ENCODE measurements around the gene FXN.
A peak's percentile ranks its signal among the peaks of the same experiment; 100 is the strongest.

GRCh38 chr9:69130456-69131441, 95.2 kb downstream of the FXN start:
- TF ChIP-seq BACH2 (CRISPR knock-in tag; IDR thresholded peaks at IDR 0.05; ENCODE audit: borderline replicate concordance): no peak
- TF ChIP-seq PATZ1 (CRISPR knock-in tag; IDR thresholded peaks at IDR 0.05; ENCODE audit: borderline replicate concordance): no peak
- no peak for TF ChIP-seq TOX (CRISPR knock-in tag; IDR thresholded peaks at IDR 0.05; ENCODE audit: borderline replicate concordance)
- no peak for TF ChIP-seq OSR1 (CRISPR knock-in tag; IDR thresholded peaks at IDR 0.05)
- peak; percentile 40; the same call in 1 of the 2 replicates for TF ChIP-seq ISL1 (CRISPR knock-in tag; IDR thresholded peaks at IDR 0.05)
- no peak for TF ChIP-seq ZFP30 (CRISPR knock-in tag; IDR thresholded peaks at IDR 0.05)
- no peak for TF ChIP-seq ZNF8 (CRISPR knock-in tag; IDR thresholded peaks at IDR 0.05)
- TF ChIP-seq CSDC2 (CRISPR knock-in tag; IDR thresholded peaks at IDR 0.05): no peak
- TF ChIP-seq, protein P1, sequence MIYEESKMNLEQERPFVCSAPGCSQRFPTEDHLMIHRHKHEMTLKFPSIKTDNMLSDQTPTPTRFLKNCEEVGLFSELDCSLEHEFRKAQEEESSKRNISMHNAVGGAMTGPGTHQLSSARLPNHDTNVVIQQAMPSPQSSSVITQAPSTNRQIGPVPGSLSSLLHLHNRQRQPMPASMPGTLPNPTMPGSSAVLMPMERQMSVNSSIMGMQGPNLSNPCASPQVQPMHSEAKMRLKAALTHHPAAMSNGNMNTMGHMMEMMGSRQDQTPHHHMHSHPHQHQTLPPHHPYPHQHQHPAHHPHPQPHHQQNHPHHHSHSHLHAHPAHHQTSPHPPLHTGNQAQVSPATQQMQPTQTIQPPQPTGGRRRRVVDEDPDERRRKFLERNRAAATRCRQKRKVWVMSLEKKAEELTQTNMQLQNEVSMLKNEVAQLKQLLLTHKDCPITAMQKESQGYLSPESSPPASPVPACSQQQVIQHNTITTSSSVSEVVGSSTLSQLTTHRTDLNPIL (CRISPR knock-in tag; IDR thresholded peaks at IDR 0.05; ENCODE audit: low read depth): no peak
- no peak for TF ChIP-seq TCF4 (CRISPR knock-in tag; IDR thresholded peaks at IDR 0.05; ENCODE audit: borderline replicate concordance)
- TF ChIP-seq ARNTL (CRISPR knock-in tag; IDR thresholded peaks at IDR 0.05; ENCODE audit: borderline replicate concordance, low read depth): no peak
- TF ChIP-seq SNAI2 (CRISPR knock-in tag; IDR thresholded peaks at IDR 0.05): no peak
- TF ChIP-seq ZFP3 (CRISPR knock-in tag; IDR thresholded peaks at IDR 0.05): 0 out of 2 replicates have a peak, but pooled peaks have one; percentile 28

Measured in SK-N-SH treated with all-trans-retinoic acid at 6 μM for 48 hours (cell line).